H9 (cell line): ENCODE measurements around the gene CDH9. TPM values are rescaled to one million over a fixed set of nuclear protein-coding genes. Genes with fewer than 3 reads are reported as not detected.

Experiments used
- DNase-seq: peaks from one replicate; pipeline ENCODE4 v3.0.0-alpha.2; 2017
- H2AFZ ChIP-seq: one replicate; pipeline ENCODE4 v1.6.1; 2013; ENCODE audit warnings: mild to moderate bottlenecking, low read length, control low read depth, moderate library complexity
- H2AK5ac ChIP-seq: 2 replicates; pipeline ENCODE4 v1.6.1; 2013; ENCODE audit warnings: low read length, control low read depth, mixed read lengths; ENCODE audit not compliant: insufficient read length
- H2BK120ac ChIP-seq: one replicate; pipeline ENCODE4 v1.6.1; 2013; ENCODE audit warnings: low read depth, mild to moderate bottlenecking, low read length, control low read depth, inconsistent platforms; ENCODE audit not compliant: poor library complexity, severe bottlenecking
- H2BK12ac ChIP-seq: 2 replicates; pipeline ENCODE4 v1.6.1; 2013; ENCODE audit warnings: low read length, control low read depth, mixed read lengths, low read depth; ENCODE audit not compliant: insufficient read length
- H2BK15ac ChIP-seq: 2 replicates; pipeline ENCODE4 v1.6.1; 2013; ENCODE audit warnings: low read depth, low read length, control low read depth
- H2BK20ac ChIP-seq: one replicate; pipeline ENCODE4 v1.6.1; 2013; ENCODE audit warnings: low read depth, mild to moderate bottlenecking, low read length, control low read depth, inconsistent platforms; ENCODE audit not compliant: poor library complexity, severe bottlenecking
- H2BK5ac ChIP-seq: 2 replicates; pipeline ENCODE4 v1.6.1; 2013; ENCODE audit warnings: low read length, control low read depth, mixed read lengths; ENCODE audit not compliant: insufficient read length
- H3K14ac ChIP-seq: 2 replicates; pipeline ENCODE4 v1.6.1; 2013; ENCODE audit warnings: low read length, control low read depth; ENCODE audit not compliant: insufficient read depth
- H3K18ac ChIP-seq: 2 replicates; pipeline ENCODE4 v1.6.1; 2013; ENCODE audit warnings: low read depth, mild to moderate bottlenecking, mixed read lengths, low read length, control low read depth; ENCODE audit not compliant: insufficient read length
- H3K23ac ChIP-seq: 2 replicates; pipeline ENCODE4 v1.6.1; 2013; ENCODE audit warnings: low read length, control low read depth, mixed read lengths, low read depth; ENCODE audit not compliant: insufficient read length
- H3K23me2 ChIP-seq: 2 replicates; pipeline ENCODE4 v1.6.1; 2013; ENCODE audit warnings: low read depth, mild to moderate bottlenecking, mixed read lengths, low read length, control low read depth; ENCODE audit not compliant: insufficient read length, poor library complexity, severe bottlenecking
- H3K27ac ChIP-seq: 2 replicates; pipeline ENCODE4 v1.5.1; 2013; ENCODE audit warnings: low read length, control low read depth, mixed read lengths, low read depth; ENCODE audit not compliant: insufficient read length
- H3K27me3 ChIP-seq: 2 replicates; pipeline ENCODE4 v1.6.1; 2013; ENCODE audit warnings: low read length, control low read depth, inconsistent platforms; ENCODE audit not compliant: insufficient read depth
- H3K4ac ChIP-seq: 2 replicates; pipeline ENCODE4 v1.6.1; 2013; ENCODE audit warnings: low read depth, mild to moderate bottlenecking, control low read depth, inconsistent platforms, low read length, moderate library complexity
- H3K4me1 ChIP-seq: 2 replicates; pipeline ENCODE4 v1.6.1; 2013; ENCODE audit warnings: low read length, control low read depth, inconsistent platforms; ENCODE audit not compliant: insufficient read depth
- H3K4me2 ChIP-seq: 2 replicates; pipeline ENCODE4 v1.6.1; 2013; ENCODE audit warnings: low read length, control low read depth, mixed read lengths; ENCODE audit not compliant: insufficient read length, insufficient read depth
- H3K56ac ChIP-seq: 2 replicates; pipeline ENCODE4 v1.6.1; 2013; ENCODE audit warnings: low read depth, mild to moderate bottlenecking, mixed read lengths, low read length, control low read depth; ENCODE audit not compliant: insufficient read length
- H3K79me1 ChIP-seq: 2 replicates; pipeline ENCODE4 v1.6.1; 2013; ENCODE audit warnings: low read depth, mild to moderate bottlenecking, moderate library complexity, low read length, control low read depth, inconsistent platforms; ENCODE audit not compliant: insufficient read depth, poor library complexity, severe bottlenecking
- H3K79me2 ChIP-seq: 2 replicates; pipeline ENCODE4 v1.6.1; 2013; ENCODE audit warnings: low read length, control low read depth, inconsistent platforms; ENCODE audit not compliant: insufficient read depth
- H3K9ac ChIP-seq: 2 replicates; pipeline ENCODE4 v1.6.1; 2013; ENCODE audit warnings: low read length, control low read depth, mixed read lengths; ENCODE audit not compliant: insufficient read length; ENCODE audit errors: extremely low read depth
- H3K9me3 ChIP-seq: one replicate; pipeline ENCODE4 v1.6.1; 2013; ENCODE audit warnings: low read depth, low read length, inconsistent platforms; ENCODE audit not compliant: control insufficient read depth
- H3T11ph ChIP-seq: one replicate; pipeline ENCODE4 v1.6.1; 2013; ENCODE audit warnings: mild to moderate bottlenecking, low read length, control low read depth, inconsistent platforms
- H4K20me1 ChIP-seq: one replicate; pipeline ENCODE4 v1.6.1; 2013; ENCODE audit not compliant: control insufficient read depth, insufficient read length, insufficient read depth
- H4K5ac ChIP-seq: 2 replicates; pipeline ENCODE4 v1.6.1; 2013; ENCODE audit warnings: low read depth, mild to moderate bottlenecking, mixed read lengths, low read length, control low read depth; ENCODE audit not compliant: insufficient read length
- H4K8ac ChIP-seq: replicated peaks from 2 replicates; pipeline ENCODE4 v1.6.1; 2013; ENCODE audit warnings: low read length, control low read depth, mixed read lengths, low read depth; ENCODE audit not compliant: insufficient read length
- H4K91ac ChIP-seq: 2 replicates; pipeline ENCODE4 v1.6.1; 2013; ENCODE audit warnings: low read depth, mild to moderate bottlenecking, moderate library complexity, mixed read lengths, low read length, control low read depth; ENCODE audit not compliant: insufficient read length
- H3K27ac Mint-ChIP-seq, 3 experiments: 2 replicates in 2 of 3; 3 replicates in 1 of 3; pipeline ENCODE4 v1.8.0; 2020 to 2021; ENCODE audit warnings: mixed read lengths in 3 of 3, mild to moderate bottlenecking in 1 of 3, moderate library complexity in 1 of 3
- H3K27me3 Mint-ChIP-seq: 2 replicates; pipeline ENCODE4 v1.8.0; 2021; ENCODE audit warnings: low read depth, mild to moderate bottlenecking, moderate library complexity, mixed read lengths
- H3K36me3 Mint-ChIP-seq, 3 experiments: 2 replicates in 2 of 3; 3 replicates in 1 of 3; pipeline ENCODE4 v1.8.0; 2020 to 2021; ENCODE audit warnings: low read depth in 3 of 3, mixed read lengths in 3 of 3; ENCODE audit not compliant: insufficient read depth in 1 of 3
- H3K4me1 Mint-ChIP-seq, 2 experiments: 2 replicates each; pipeline ENCODE4 v1.8.0; 2020; ENCODE audit warnings: mixed read lengths in 2 of 2
- H3K4me3 Mint-ChIP-seq, 2 experiments: 2 replicates in 1 of 2; 3 replicates in 1 of 2; pipeline ENCODE4 v1.8.0; 2020 to 2021; ENCODE audit warnings: mild to moderate bottlenecking in 2 of 2, mixed read lengths in 2 of 2, moderate library complexity in 1 of 2
- H3K9me3 Mint-ChIP-seq, 2 experiments: 2 replicates in 1 of 2; 3 replicates in 1 of 2; pipeline ENCODE4 v1.8.0; 2020; ENCODE audit warnings: mild to moderate bottlenecking in 2 of 2, mixed read lengths in 2 of 2, moderate library complexity in 1 of 2
- WGBS: extraction: QIAGEN DNeasy Blood & Tissue Kit; methylation state at CpG from one replicate; pipeline ENCODE4 v1.1.7; 2013; ENCODE audit warnings: missing lambda C conversion rate, low lambda C conversion rate, mixed read lengths; ENCODE audit not compliant: insufficient read length; ENCODE audit errors: extremely low coverage; 5-methylcytosine and 5-hydroxymethylcytosine counted together
- long read RNA-seq: library from polyadenylated mRNA; unstranded; transcript quantifications from one replicate; pipeline ENCODE4 v2.0.0, GENCODE V29; 2020
- total RNA-seq: library from RNA; stranded (reverse); gene quantifications from 2 replicates; pipeline ENCODE4 v1.2.1, GENCODE V29; 2021
- TF ChIP-seq, protein P1 (sequence below): fragments of 200-600 bp; sonication (generic); conservative IDR thresholded peaks from 3 replicates; pipeline ENCODE4 v1.8.0; 2021; ENCODE audit warnings: antibody characterized with exemption, mild to moderate bottlenecking

CDH9 gene, protein sequence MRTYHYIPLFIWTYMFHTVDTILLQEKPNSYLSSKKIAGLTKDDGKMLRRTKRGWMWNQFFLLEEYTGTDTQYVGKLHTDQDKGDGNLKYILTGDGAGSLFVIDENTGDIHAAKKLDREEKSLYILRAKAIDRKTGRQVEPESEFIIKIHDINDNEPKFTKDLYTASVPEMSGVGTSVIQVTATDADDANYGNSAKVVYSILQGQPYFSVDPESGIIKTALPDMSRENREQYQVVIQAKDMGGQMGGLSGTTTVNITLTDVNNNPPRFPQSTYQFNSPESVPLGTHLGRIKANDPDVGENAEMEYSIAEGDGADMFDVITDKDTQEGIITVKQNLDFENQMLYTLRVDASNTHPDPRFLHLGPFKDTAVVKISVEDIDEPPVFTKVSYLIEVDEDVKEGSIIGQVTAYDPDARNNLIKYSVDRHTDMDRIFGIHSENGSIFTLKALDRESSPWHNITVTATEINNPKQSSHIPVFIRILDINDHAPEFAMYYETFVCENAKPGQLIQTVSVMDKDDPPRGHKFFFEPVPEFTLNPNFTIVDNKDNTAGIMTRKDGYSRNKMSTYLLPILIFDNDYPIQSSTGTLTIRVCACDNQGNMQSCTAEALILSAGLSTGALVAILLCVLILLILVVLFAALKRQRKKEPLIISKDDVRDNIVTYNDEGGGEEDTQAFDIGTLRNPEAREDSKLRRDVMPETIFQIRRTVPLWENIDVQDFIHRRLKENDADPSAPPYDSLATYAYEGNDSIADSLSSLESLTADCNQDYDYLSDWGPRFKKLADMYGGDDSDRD
- 0.61 and 0.79 TPM in 2 replicates for total RNA-seq
- long read RNA-seq, partial matches to known transcripts = 1 of 7 reads
- long read RNA-seq, other reads (novel, unspliced or antisense) = 5 of 7 reads

DNA sequence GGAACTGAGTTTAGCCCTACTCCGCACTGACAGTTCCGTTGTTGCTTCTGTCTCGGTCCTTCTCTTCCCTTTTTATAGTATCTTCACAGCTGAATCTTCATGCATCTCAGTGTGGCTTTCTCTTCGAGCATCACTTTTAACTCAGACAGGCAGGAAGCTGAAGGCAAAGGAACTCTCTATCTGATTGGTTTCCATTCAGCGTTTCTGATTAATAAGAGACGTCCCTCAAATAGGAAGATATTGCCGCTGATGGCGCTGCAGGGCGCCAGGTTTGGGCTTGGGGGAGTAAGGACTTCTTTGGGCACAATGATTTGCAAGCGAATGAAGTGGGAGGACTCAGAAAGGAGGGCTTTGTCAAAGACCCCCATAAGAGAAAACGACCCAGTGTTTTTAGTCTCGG lies at the start of gene CDH9:
TSS of gene CDH9 (minus strand) at position 111 of the 400 bp plus-strand sequence. CDS start 50,253 bp downstream, outside the sequence.
- no peak within 1 kb of the TSS for H4K91ac ChIP-seq
- H2AFZ ChIP-seq = no peak within 1 kb of the TSS
- no peaks in the 10 kb centered on the region for H3K79me1 ChIP-seq
- H4K20me1 ChIP-seq = no peaks in the 10 kb centered on the region
- TF ChIP-seq, protein P1, sequence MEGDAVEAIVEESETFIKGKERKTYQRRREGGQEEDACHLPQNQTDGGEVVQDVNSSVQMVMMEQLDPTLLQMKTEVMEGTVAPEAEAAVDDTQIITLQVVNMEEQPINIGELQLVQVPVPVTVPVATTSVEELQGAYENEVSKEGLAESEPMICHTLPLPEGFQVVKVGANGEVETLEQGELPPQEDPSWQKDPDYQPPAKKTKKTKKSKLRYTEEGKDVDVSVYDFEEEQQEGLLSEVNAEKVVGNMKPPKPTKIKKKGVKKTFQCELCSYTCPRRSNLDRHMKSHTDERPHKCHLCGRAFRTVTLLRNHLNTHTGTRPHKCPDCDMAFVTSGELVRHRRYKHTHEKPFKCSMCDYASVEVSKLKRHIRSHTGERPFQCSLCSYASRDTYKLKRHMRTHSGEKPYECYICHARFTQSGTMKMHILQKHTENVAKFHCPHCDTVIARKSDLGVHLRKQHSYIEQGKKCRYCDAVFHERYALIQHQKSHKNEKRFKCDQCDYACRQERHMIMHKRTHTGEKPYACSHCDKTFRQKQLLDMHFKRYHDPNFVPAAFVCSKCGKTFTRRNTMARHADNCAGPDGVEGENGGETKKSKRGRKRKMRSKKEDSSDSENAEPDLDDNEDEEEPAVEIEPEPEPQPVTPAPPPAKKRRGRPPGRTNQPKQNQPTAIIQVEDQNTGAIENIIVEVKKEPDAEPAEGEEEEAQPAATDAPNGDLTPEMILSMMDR = no peak
- H2BK15ac ChIP-seq = no peak within 1 kb of the TSS
- no peak within 1 kb of the TSS for H3K18ac ChIP-seq
- H3K14ac ChIP-seq = no peak within 1 kb of the TSS
- no peaks in the 10 kb centered on the region; a peak in 1 of 7 replicates for H3K36me3 Mint-ChIP-seq
- no peaks in the 10 kb centered on the region for H3K79me2 ChIP-seq
- H2BK5ac ChIP-seq = no peak within 1 kb of the TSS
- H3K27ac ChIP-seq = peak within 1 kb of the TSS; percentile 47
- peaks cover 56 to 75% of the 10 kb centered on the region in 2 experiments for H3K4me1 Mint-ChIP-seq
- H2BK120ac ChIP-seq = no peak within 1 kb of the TSS
- H2BK12ac ChIP-seq = no peak within 1 kb of the TSS
- H3K4me1 ChIP-seq = no peaks in the 10 kb centered on the region; the same call in 1 of the 2 replicates
- no CpG with 5 or more reads among the region's 12 CpGs for WGBS
- H4K8ac ChIP-seq = no peak within 1 kb of the TSS
- no peak within 1 kb of the TSS for H3K4ac ChIP-seq
- H3K27me3 Mint-ChIP-seq = no peaks in the 10 kb centered on the region
- no peak within 1 kb of the TSS for H3K56ac ChIP-seq
- no peak within 1 kb of the TSS for H3K23ac ChIP-seq
- H3K27ac Mint-ChIP-seq = peak within 1 kb of the TSS; percentile 58 to 95 (median 85); a peak in 5 of 7 replicates
- H3K9ac ChIP-seq = no peak within 1 kb of the TSS
- DNase-seq = peak; percentile 31
- H2AK5ac ChIP-seq = no peak within 1 kb of the TSS
- no peak within 1 kb of the TSS for H2BK20ac ChIP-seq
- H4K5ac ChIP-seq = no peak within 1 kb of the TSS
- no peak within 1 kb of the TSS for H3T11ph ChIP-seq
- no peaks in the 10 kb centered on the region; a peak in 1 of 5 replicates for H3K9me3 Mint-ChIP-seq
- H3K9me3 ChIP-seq = no peaks in the 10 kb centered on the region
- peak within 1 kb of the TSS; percentile 61 to 85 for H3K4me3 Mint-ChIP-seq
- H3K23me2 ChIP-seq = no peaks in the 10 kb centered on the region
- H3K27me3 ChIP-seq = no peaks in the 10 kb centered on the region
- H3K4me2 ChIP-seq = peak within 1 kb of the TSS; percentile 84
